Measurements from ENCODE around the gene PAK6.

The PAK6 gene

DNA sequence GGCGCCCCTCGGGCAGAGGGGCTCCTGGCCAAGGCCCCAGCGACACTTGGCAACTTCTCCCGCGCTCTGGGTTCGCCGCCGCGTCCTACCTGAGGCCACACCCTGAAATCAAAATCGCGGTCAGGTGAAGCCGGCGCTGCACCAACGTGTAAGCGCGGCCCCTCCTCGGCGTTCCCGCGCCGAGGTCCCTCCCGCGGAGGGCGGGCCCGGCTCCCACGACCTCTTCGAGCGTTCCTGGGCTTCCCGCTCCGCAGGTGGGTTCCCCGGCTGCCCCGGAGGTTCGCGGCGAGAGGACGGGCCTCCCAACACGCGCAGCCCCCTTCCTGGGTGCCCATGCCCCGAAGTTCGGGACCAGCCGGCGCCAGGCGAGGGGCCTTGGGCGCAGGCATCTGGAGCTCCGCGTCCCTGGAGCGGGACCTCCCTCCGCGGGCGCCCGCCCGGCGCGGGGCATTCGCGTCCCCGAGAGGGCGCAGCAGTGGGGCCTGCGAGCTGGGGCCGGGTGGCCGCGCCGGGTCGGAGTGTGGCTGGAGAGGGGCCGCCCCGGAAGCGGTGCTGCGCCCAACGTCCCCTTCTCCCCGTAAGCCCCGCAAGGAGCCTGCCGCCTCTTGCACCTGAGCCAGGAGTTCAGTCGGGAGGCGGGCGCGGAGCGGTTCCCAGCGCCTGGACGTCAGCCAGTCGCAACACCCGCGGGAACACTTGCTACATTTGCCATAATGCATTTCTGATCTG, 13.7 kb downstream of the PAK6 start:
- Histone ChIP-seq H3F3A (ENCODE audit: low read depth) (no peaks in the 10 kb centered on the region), H3K36me3 (ENCODE audit: insufficient read depth, low read length) (no peaks in the 10 kb centered on the region), H2AFZ (ENCODE audit: low read length) (no peak overlapping the region), H3K9me2 (replicated peaks; ENCODE audit: low read depth, low read length) (no peaks in the 10 kb centered on the region), H3K4me1 (ENCODE audit: insufficient read depth, low read length, poor library complexity, severe bottlenecking) (no peaks in the 10 kb centered on the region), H4K20me1 (ENCODE audit: insufficient read depth, low read length, poor library complexity, severe bottlenecking) (no peaks in the 10 kb centered on the region), H3K4me2 (ENCODE audit: low read depth, low read length, poor library complexity, severe bottlenecking) (no peak overlapping the region), H3K4me3 (ENCODE audit: low read length, poor library complexity, severe bottlenecking) (no peak overlapping the region), H3K27me3 (ENCODE audit: insufficient read depth, low read length, poor library complexity, severe bottlenecking) (no peaks in the 10 kb centered on the region), H3K79me2 (ENCODE audit: insufficient read depth, low read length) (no peaks in the 10 kb centered on the region), H3K9me3 (ENCODE audit: insufficient read depth, low read depth, low read length) (no peaks in the 10 kb centered on the region), H3K9ac (ENCODE audit: low read depth, low read length, poor library complexity, severe bottlenecking) (no peak overlapping the region)
- TF ChIP-seq, protein P1, sequence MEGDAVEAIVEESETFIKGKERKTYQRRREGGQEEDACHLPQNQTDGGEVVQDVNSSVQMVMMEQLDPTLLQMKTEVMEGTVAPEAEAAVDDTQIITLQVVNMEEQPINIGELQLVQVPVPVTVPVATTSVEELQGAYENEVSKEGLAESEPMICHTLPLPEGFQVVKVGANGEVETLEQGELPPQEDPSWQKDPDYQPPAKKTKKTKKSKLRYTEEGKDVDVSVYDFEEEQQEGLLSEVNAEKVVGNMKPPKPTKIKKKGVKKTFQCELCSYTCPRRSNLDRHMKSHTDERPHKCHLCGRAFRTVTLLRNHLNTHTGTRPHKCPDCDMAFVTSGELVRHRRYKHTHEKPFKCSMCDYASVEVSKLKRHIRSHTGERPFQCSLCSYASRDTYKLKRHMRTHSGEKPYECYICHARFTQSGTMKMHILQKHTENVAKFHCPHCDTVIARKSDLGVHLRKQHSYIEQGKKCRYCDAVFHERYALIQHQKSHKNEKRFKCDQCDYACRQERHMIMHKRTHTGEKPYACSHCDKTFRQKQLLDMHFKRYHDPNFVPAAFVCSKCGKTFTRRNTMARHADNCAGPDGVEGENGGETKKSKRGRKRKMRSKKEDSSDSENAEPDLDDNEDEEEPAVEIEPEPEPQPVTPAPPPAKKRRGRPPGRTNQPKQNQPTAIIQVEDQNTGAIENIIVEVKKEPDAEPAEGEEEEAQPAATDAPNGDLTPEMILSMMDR (conservative IDR thresholded peaks at IDR 0.05; ENCODE audit: low read length), result no peak
- TF ChIP-seq EZH2phosphoT487 (IDR thresholded peaks at IDR 0.05; ENCODE audit: borderline replicate concordance), result no peak

DNA sequence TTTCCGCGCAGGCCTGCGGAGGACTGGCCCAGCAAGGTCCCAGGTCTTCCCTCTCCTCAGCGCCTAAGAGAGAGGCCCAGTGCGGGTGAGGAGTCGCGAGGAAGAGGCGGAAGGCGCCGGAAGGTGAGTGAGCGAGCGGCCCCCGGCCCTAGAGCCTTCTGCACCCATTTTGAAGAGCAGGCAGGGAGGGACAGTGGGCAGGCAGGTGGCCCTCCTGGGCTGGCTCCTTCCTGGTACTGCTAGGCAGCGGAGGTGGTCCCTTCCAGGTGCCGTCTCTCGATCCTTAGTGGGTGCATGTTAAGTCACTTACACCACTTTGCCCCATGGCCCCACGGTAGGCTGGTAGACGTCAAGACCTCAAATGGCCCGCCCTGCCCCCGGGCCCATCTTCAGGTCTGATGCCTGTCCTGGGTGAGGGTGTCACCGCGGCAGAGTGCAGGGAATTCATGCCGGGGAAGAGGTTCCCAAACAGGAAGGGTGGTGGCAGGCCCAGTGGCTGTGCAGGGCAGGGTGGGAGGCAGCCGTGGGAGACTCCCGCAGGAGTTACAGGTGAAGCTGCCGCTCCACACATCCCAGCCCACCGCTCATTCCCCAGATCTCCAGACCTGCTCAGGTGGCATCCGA, 14.4 kb downstream of the PAK6 start:
- no peak overlapping the region for H3K4me2 ChIP-seq (ENCODE audit: low read depth, low read length, poor library complexity, severe bottlenecking)

GRCh38 chr15:40254452-40254851, 15.6 kb downstream of the PAK6 start:
- H3F3A ChIP-seq (ENCODE audit: low read depth), result no peaks in the 10 kb centered on the region
- no peaks in the 10 kb centered on the region for H3K9me2 ChIP-seq (replicated peaks; ENCODE audit: low read depth, low read length)
- H3K36me3 ChIP-seq (ENCODE audit: insufficient read depth, low read length), result no peaks in the 10 kb centered on the region
- no peak overlapping the region for H3K4me2 ChIP-seq (ENCODE audit: low read depth, low read length, poor library complexity, severe bottlenecking)
- H3K79me2 ChIP-seq (ENCODE audit: insufficient read depth, low read length), result no peaks in the 10 kb centered on the region
- no peaks in the 10 kb centered on the region for H4K20me1 ChIP-seq (ENCODE audit: insufficient read depth, low read length, poor library complexity, severe bottlenecking)
- H3K4me1 ChIP-seq (ENCODE audit: insufficient read depth, low read length, poor library complexity, severe bottlenecking), result no peaks in the 10 kb centered on the region
- no peak overlapping the region for H3K9ac ChIP-seq (ENCODE audit: low read depth, low read length, poor library complexity, severe bottlenecking)
- TF ChIP-seq, protein P1 (conservative IDR thresholded peaks at IDR 0.05; ENCODE audit: low read length), result no peak
- no peak for TF ChIP-seq EZH2phosphoT487 (IDR thresholded peaks at IDR 0.05; ENCODE audit: borderline replicate concordance)
- H3K27me3 ChIP-seq (ENCODE audit: insufficient read depth, low read length, poor library complexity, severe bottlenecking), result no peaks in the 10 kb centered on the region
- H3K9me3 ChIP-seq (ENCODE audit: insufficient read depth, low read depth, low read length), result no peaks in the 10 kb centered on the region
- H3K4me3 ChIP-seq (ENCODE audit: low read length, poor library complexity, severe bottlenecking), result no peak overlapping the region
- no peak overlapping the region for H2AFZ ChIP-seq (ENCODE audit: low read length)

More for the DNA sequence above, 14.4 kb downstream of the PAK6 start:
- no peaks in the 10 kb centered on the region for H3K9me2 ChIP-seq (replicated peaks; ENCODE audit: low read depth, low read length)
- H3K9me3 ChIP-seq (ENCODE audit: insufficient read depth, low read depth, low read length), result no peaks in the 10 kb centered on the region
- H3K79me2 ChIP-seq (ENCODE audit: insufficient read depth, low read length), result no peaks in the 10 kb centered on the region
- no peak overlapping the region for H2AFZ ChIP-seq (ENCODE audit: low read length)
- no peak overlapping the region for H3K9ac ChIP-seq (ENCODE audit: low read depth, low read length, poor library complexity, severe bottlenecking)
- H3K36me3 ChIP-seq (ENCODE audit: insufficient read depth, low read length), result no peaks in the 10 kb centered on the region
- H3K27me3 ChIP-seq (ENCODE audit: insufficient read depth, low read length, poor library complexity, severe bottlenecking), result no peaks in the 10 kb centered on the region
- no peaks in the 10 kb centered on the region for H3K4me1 ChIP-seq (ENCODE audit: insufficient read depth, low read length, poor library complexity, severe bottlenecking)
- H3K4me3 ChIP-seq (ENCODE audit: low read length, poor library complexity, severe bottlenecking), result no peak overlapping the region
- H4K20me1 ChIP-seq (ENCODE audit: insufficient read depth, low read length, poor library complexity, severe bottlenecking), result no peaks in the 10 kb centered on the region
- no peak for TF ChIP-seq EZH2phosphoT487 (IDR thresholded peaks at IDR 0.05; ENCODE audit: borderline replicate concordance)
- TF ChIP-seq, protein P1 (conservative IDR thresholded peaks at IDR 0.05; ENCODE audit: low read length), result no peak
- no peaks in the 10 kb centered on the region for H3F3A ChIP-seq (ENCODE audit: low read depth)

Measured in Loucy (cell line).